GM19240 (cell line): Measurements from ENCODE around the gene MON1A.

Experiments used
- DNase-seq: peaks from one replicate; pipeline ENCODE4 v3.0.0; 2011; ENCODE audit warnings: low spot score; ENCODE audit not compliant: insufficient read length

Gene MON1A

GRCh38 chr3:49889296-49889695 is 40.3 kb downstream of the MON1A start:
- no peak for DNase-seq

- DNase-seq, result no peak
Observed at GRCh38 chr3:49886922-49887265, 42.7 kb downstream of the MON1A start.

- DNase-seq, result no peak
Observed at GRCh38 chr3:49883998-49884397, 45.6 kb downstream of the MON1A start.

GRCh38 chr3:49882166-49882565 is 47.4 kb downstream of the MON1A start:
- no peak for DNase-seq

- DNase-seq, result no peak
Observed at GRCh38 chr3:49880581-49881315, 48.9 kb downstream of the MON1A start.

GRCh38 chr3:49879721-49880120 is 49.9 kb downstream of the MON1A start:
- no peak for DNase-seq

GRCh38 chr3:49878686-49879085 is 50.9 kb downstream of the MON1A start:
- DNase-seq, result no peak

GRCh38 chr3:49877716-49878115 is 51.9 kb downstream of the MON1A start:
- DNase-seq, result no peak

GRCh38 chr3:49876567-49876966 is 53.0 kb downstream of the MON1A start:
- no peak for DNase-seq

GRCh38 chr3:49873623-49874022 is 56.0 kb downstream of the MON1A start:
- no peak for DNase-seq

GRCh38 chr3:49872801-49873281 is 56.8 kb downstream of the MON1A start:
- no peak for DNase-seq

GRCh38 chr3:49871531-49872153 is 58.0 kb downstream of the MON1A start:
- no peak for DNase-seq

- DNase-seq, result no peak
Observed at GRCh38 chr3:49869525-49870126, 60.0 kb downstream of the MON1A start, which contains the start of gene CAMKV. Gene CAMKV (minus strand): TSS chr3:49869906. CDS start chr3:49862388, 7,518 bp downstream.

GRCh38 chr3:49868862-49869466 is 60.6 kb downstream of the MON1A start:
- no peak for DNase-seq

GRCh38 chr3:49867871-49868321 is 61.7 kb downstream of the MON1A start:
- no peak for DNase-seq

GRCh38 chr3:49867400-49867799 is 62.2 kb downstream of the MON1A start:
- DNase-seq, result no peak

GRCh38 chr3:49865198-49865784 is 64.3 kb downstream of the MON1A start:
- DNase-seq, result no peak

GRCh38 chr3:49864505-49864904 is 65.1 kb downstream of the MON1A start:
- DNase-seq, result no peak

GRCh38 chr3:49859576-49860305 is 69.9 kb downstream of the MON1A start:
- no peak for DNase-seq
